ENCODE data around the gene HOXD10.

The HOXD10 gene

GRCh38 chr2:176087330-176088047, 29.1 kb upstream of the HOXD10 start:
- no peak for DNase-seq (ENCODE audit: low spot score)
- TF ChIP-seq, protein P1, sequence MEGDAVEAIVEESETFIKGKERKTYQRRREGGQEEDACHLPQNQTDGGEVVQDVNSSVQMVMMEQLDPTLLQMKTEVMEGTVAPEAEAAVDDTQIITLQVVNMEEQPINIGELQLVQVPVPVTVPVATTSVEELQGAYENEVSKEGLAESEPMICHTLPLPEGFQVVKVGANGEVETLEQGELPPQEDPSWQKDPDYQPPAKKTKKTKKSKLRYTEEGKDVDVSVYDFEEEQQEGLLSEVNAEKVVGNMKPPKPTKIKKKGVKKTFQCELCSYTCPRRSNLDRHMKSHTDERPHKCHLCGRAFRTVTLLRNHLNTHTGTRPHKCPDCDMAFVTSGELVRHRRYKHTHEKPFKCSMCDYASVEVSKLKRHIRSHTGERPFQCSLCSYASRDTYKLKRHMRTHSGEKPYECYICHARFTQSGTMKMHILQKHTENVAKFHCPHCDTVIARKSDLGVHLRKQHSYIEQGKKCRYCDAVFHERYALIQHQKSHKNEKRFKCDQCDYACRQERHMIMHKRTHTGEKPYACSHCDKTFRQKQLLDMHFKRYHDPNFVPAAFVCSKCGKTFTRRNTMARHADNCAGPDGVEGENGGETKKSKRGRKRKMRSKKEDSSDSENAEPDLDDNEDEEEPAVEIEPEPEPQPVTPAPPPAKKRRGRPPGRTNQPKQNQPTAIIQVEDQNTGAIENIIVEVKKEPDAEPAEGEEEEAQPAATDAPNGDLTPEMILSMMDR (IDR thresholded peaks at IDR 0.05; ENCODE audit: extremely low read depth, insufficient read depth, missing control alignments) = no peak
- in situ Hi-C loops (cut with MboI; ENCODE audit: low pct_unique_long_range_greater_than_20kb, low sequenced_read_pairs, unreplicated experiment) = loop anchor here (25.0 kb wide), 2 partner anchors 400 to 1750 kb away; partner anchors contain the start of gene SP9

DNA sequence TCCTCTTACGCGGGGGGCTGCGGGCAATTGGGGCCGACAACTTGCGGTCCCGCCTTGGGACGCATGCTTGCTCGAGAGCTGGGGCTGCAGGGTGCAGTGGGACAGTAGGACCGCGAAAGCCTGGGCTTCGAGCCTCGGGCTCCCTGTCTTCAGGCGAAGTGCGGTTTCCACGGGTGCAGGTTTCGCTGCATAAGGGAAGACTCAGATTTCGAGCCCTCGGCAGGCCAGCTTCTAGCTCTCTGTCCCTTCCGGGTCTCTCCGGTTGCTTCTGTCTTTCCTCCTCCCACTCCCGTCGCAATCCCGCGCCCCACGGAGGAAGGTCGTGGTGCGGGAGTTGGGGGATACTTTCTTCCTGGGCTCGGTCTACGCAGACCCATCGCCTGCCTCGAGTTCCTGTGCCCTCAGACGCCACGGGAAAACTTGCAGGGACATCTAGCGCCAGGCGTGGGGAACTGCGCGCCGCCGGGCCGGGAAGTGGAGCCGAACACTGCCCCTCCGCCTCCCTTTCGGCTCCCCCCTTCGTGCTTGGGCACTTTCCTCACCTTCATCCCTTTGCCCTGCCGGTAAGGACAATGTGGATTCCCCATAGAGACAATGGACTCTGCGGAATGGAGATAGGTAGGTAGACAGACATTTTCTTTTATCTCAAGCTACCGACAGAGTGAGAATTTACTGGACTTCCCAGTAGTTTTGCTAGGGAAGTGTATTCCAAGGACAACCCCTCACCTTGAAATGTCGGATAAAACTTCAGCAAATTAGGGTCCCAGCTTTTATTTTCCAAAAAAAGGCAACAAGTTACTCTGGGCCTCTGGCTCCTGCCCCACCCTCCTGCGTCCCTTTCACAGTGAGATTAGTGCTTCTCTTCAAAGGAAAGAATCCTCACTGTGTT, 28.3 kb upstream of the HOXD10 start:
- in situ Hi-C loops (cut with MboI; ENCODE audit: low pct_unique_long_range_greater_than_20kb, low sequenced_read_pairs, unreplicated experiment) = loop anchor here (25.0 kb wide), 2 partner anchors 401 to 1751 kb away; partner anchors contain the start of gene SP9
- TF ChIP-seq, protein P1 (IDR thresholded peaks at IDR 0.05; ENCODE audit: extremely low read depth, insufficient read depth, missing control alignments) = peak; percentile 87
- peak; percentile 71 for DNase-seq (ENCODE audit: low spot score)

- in situ Hi-C loops (cut with MboI; ENCODE audit: low pct_unique_long_range_greater_than_20kb, low sequenced_read_pairs, unreplicated experiment) = loop anchor here (25.0 kb wide), 2 partner anchors 402 to 1752 kb away; partner anchors contain the start of gene SP9
- no peak for DNase-seq (ENCODE audit: low spot score)
- TF ChIP-seq, protein P1 (IDR thresholded peaks at IDR 0.05; ENCODE audit: extremely low read depth, insufficient read depth, missing control alignments) = no peak
Measured at GRCh38 chr2:176088937-176089842, 27.4 kb upstream of the HOXD10 start.

GRCh38 chr2:176089843-176090395, 26.7 kb upstream of the HOXD10 start:
- no peak for DNase-seq (ENCODE audit: low spot score)
- in situ Hi-C loops (cut with MboI; ENCODE audit: low pct_unique_long_range_greater_than_20kb, low sequenced_read_pairs, unreplicated experiment) = loop anchor here (25.0 kb wide), 2 partner anchors 403 to 1753 kb away; partner anchors contain the start of gene SP9
- TF ChIP-seq, protein P1 (IDR thresholded peaks at IDR 0.05; ENCODE audit: extremely low read depth, insufficient read depth, missing control alignments) = no peak

- TF ChIP-seq, protein P1 (IDR thresholded peaks at IDR 0.05; ENCODE audit: extremely low read depth, insufficient read depth, missing control alignments) = no peak
- DNase-seq (ENCODE audit: low spot score) = no peak
- in situ Hi-C loops (cut with MboI; ENCODE audit: low pct_unique_long_range_greater_than_20kb, low sequenced_read_pairs, unreplicated experiment) = loop anchor here (25.0 kb wide), 2 partner anchors 404 to 1754 kb away; partner anchors contain the start of gene SP9
Measured at GRCh38 chr2:176090862-176091261, 25.7 kb upstream of the HOXD10 start.

Measured in GM13977 (cell line).